Lower lobe of right lung (tissue), 2 donors: ENCODE results near the gene SOCS3. TPM values are rescaled to one million over a fixed set of nuclear protein-coding genes. Genes with fewer than 3 reads are reported as not detected.
A peak's percentile ranks its signal among the peaks of the same experiment; 100 is the strongest.

Experiments
- ATAC-seq, 2 donors: fragments of 200-7000 bp; cut with Tn5 transposase; one replicate each; pipeline ENCODE4 v1.9.1; 2020 to 2022; ENCODE audit warnings: mild to moderate bottlenecking in 2 of 2, moderate library complexity in 2 of 2
- DNase-seq: peaks from one replicate; pipeline ENCODE4 v3.0.0-alpha.2; 2020
- H3K27ac ChIP-seq: fragments of 200-600 bp; one replicate; pipeline ENCODE4 v1.8.0; 2022
- H3K27me3 ChIP-seq: fragments of 200-600 bp; one replicate; pipeline ENCODE4 v1.8.0; 2022; ENCODE audit warnings: low read depth
- H3K36me3 ChIP-seq: fragments of 200-600 bp; one replicate; pipeline ENCODE4 v1.8.0; 2022; ENCODE audit warnings: mild to moderate bottlenecking
- H3K4me1 ChIP-seq: fragments of 200-600 bp; one replicate; pipeline ENCODE4 v1.8.0; 2022
- H3K4me3 ChIP-seq: fragments of 200-600 bp; one replicate; pipeline ENCODE4 v1.8.0; 2022; ENCODE audit warnings: mild to moderate bottlenecking
- H3K9me3 ChIP-seq: fragments of 200-600 bp; one replicate; pipeline ENCODE4 v1.8.0; 2022
- intact Hi-C: fragments of 100-400 bp; cut with DNase I; formaldehyde crosslinking; loops from one replicate; pipeline ENCODE4 v1.11.0; 2022
- total RNA-seq: library from RNA; stranded (reverse); fragmentation: NEBNext Ultra II Directional; extraction: Animal tissue kit (Norgen Biotek cat#: 25700); gene quantifications from one replicate; pipeline ENCODE4 v1.2.1, GENCODE V29; 2021
- TF ChIP-seq, protein P1 (sequence below): fragments of 200-600 bp; IDR thresholded peaks from one replicate; pipeline ENCODE4 v1.8.0; 2022; ENCODE audit warnings: antibody characterized with exemption, mild to moderate bottlenecking
- donor health status: DM: no; HTN: yes; CAD: no; lungs with severe emphysema.

The SOCS3 gene
- total RNA-seq, 1 donor from 2014 or later: 69.5 TPM

DNA sequence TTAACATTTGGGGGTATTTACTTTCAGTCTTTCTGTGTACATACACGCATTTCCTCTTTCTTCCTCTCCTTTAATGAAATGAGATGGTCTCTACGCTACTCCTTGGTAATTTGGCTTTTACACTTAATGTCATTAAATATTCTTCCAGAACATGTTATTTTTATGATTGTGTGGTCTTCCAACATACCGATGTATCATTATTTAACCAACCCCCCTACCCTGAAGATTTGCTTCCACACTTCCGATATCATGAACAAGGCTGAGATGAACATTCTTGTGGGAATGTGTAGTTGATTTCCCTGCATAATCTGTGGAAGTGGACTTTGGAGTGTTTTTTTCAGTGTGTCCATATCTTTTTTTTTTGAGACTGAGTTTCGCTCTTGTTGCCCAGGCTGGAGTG, 16.3 kb upstream of the SOCS3 start:
- H3K4me3 ChIP-seq: no peak overlapping the region
- H3K36me3 ChIP-seq: no peaks in the 10 kb centered on the region
- DNase-seq (no peak), ATAC-seq (no peak)
- no peaks in the 10 kb centered on the region for H3K27me3 ChIP-seq
- TF ChIP-seq, protein P1, sequence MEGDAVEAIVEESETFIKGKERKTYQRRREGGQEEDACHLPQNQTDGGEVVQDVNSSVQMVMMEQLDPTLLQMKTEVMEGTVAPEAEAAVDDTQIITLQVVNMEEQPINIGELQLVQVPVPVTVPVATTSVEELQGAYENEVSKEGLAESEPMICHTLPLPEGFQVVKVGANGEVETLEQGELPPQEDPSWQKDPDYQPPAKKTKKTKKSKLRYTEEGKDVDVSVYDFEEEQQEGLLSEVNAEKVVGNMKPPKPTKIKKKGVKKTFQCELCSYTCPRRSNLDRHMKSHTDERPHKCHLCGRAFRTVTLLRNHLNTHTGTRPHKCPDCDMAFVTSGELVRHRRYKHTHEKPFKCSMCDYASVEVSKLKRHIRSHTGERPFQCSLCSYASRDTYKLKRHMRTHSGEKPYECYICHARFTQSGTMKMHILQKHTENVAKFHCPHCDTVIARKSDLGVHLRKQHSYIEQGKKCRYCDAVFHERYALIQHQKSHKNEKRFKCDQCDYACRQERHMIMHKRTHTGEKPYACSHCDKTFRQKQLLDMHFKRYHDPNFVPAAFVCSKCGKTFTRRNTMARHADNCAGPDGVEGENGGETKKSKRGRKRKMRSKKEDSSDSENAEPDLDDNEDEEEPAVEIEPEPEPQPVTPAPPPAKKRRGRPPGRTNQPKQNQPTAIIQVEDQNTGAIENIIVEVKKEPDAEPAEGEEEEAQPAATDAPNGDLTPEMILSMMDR: no peak
- no peaks in the 10 kb centered on the region for H3K9me3 ChIP-seq
- peak overlapping the region; percentile 44 for H3K27ac ChIP-seq
- intact Hi-C loops: no loop called here
- peaks cover 63% of the 10 kb centered on the region for H3K4me1 ChIP-seq

DNA sequence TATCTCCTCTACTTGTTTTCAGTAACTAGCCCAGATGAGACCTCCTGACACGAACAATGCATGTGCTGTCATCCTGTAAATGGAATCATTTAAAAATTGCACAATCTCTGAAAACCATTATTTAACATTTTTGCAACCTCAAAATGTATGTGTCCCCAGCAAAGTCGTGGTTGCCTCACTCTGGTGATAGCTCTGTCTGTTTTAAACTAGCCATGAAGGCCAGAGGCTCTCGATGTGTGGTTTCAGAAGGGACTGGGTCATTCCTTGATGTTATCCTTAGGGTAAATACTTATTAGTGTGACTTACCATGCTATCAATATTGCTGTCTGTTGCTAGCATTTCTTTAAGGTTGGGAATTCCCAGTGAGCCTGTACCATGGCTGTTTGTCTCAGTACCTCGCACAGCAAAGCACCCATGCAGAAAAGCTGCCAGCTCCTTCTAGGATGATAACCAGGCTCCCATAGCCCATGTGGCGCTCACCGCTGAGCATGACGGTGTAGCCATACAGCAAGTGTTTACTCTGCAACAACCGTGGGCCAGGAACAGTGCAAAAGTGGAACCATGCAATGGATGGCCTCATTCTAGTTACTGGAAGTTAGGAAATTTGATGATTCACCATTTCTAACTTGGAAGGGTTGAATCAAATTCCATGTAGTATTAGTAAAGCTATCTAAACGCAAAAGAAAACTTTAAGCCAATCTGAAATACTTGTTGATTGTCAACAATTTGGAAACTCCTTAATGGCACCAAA, 15.7 kb upstream of the SOCS3 start:
- Histone ChIP-seq H3K36me3 (no peaks in the 10 kb centered on the region), H3K27me3 (no peaks in the 10 kb centered on the region), H3K27ac (peak overlapping the region; percentile 44), H3K4me3 (no peak overlapping the region), H3K4me1 (peaks cover 58% of the 10 kb centered on the region), H3K9me3 (no peaks in the 10 kb centered on the region)
- intact Hi-C loops: no loop called here
- TF ChIP-seq, protein P1: no peak
- peak; percentile 75 for DNase-seq
- peak; percentile 47 to 54 for ATAC-seq

- Histone ChIP-seq H3K4me1 (peaks cover 49% of the 10 kb centered on the region), H3K36me3 (no peaks in the 10 kb centered on the region), H3K27me3 (no peaks in the 10 kb centered on the region), H3K9me3 (no peaks in the 10 kb centered on the region), H3K27ac (peak overlapping the region; percentile 44), H3K4me3 (no peak overlapping the region)
- ATAC-seq (no peak), DNase-seq (no peak)
- TF ChIP-seq, protein P1: no peak
- intact Hi-C loops: no loop called here
These were observed 14.9 kb upstream of the SOCS3 start for GRCh38 chr17:78374631-78375274.

GRCh38 chr17:78374189-78374588, 14.3 kb upstream of the SOCS3 start:
- intact Hi-C loops: no loop called here
- Histone ChIP-seq H3K27ac (no peak overlapping the region), H3K4me3 (no peak overlapping the region), H3K27me3 (no peaks in the 10 kb centered on the region), H3K36me3 (no peaks in the 10 kb centered on the region), H3K9me3 (no peaks in the 10 kb centered on the region), H3K4me1 (peaks cover 44% of the 10 kb centered on the region)
- ATAC-seq (no peak), DNase-seq (no peak)
- TF ChIP-seq, protein P1: no peak

DNA sequence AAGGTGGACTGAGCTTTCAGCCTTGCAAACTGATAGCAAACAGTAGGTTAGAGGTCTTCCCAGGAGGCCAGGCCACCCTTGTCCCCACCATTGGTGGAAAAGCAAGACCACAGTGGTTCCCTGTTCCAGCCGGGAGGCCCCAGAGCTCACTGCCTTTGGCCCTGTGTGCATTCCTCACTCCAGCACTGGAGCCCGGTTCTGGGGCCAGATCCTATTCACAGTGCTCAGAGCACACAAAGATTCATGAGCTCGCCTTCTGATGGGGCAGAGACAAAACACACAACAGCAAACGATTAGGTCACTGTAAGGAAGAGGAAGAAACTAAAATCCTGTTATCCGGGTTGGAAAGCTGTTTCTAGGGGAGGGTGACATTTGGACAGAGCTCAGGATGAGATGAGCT, 13.0 kb upstream of the SOCS3 start:
- Histone ChIP-seq H3K4me1 (peaks cover 40% of the 10 kb centered on the region), H3K27me3 (no peaks in the 10 kb centered on the region), H3K36me3 (no peaks in the 10 kb centered on the region), H3K9me3 (no peaks in the 10 kb centered on the region), H3K27ac (no peak overlapping the region), H3K4me3 (no peak overlapping the region)
- ATAC-seq: no peak
- intact Hi-C loops: no loop called here
- no peak for DNase-seq
- TF ChIP-seq, protein P1: no peak
